Testis (tissue), 3 donors: ENCODE data around the gene ABO. TPM values are rescaled to one million over a fixed set of nuclear protein-coding genes. Genes with fewer than 3 reads are reported as not detected.
A peak's percentile ranks its signal among the peaks of the same experiment; 100 is the strongest.
"Not testable (repeated sequence)": the region's sequence is repeated elsewhere in the genome, so short reads cannot be mapped to it uniquely, and the experiment has no call there.

Source experiments
- DNase-seq: peaks from one replicate; pipeline ENCODE4 v3.0.0-alpha.2; 2019
- H3K27ac ChIP-seq, 2 donors: fragments of 200-600 bp; sonication (generic); one replicate each; pipeline ENCODE4 v1.5.1; 2019
- H3K27me3 ChIP-seq: fragments of 200-600 bp; sonication (generic); one replicate; pipeline ENCODE4 v1.5.1; 2019
- H3K36me3 ChIP-seq: fragments of 200-600 bp; sonication (generic); one replicate; pipeline ENCODE4 v1.5.1; 2017; ENCODE audit warnings: low read depth; ENCODE audit errors: missing control alignments
- H3K4me1 ChIP-seq: fragments of 200-600 bp; sonication (generic); one replicate; pipeline ENCODE4 v1.5.1; 2019
- H3K4me3 ChIP-seq, 2 donors: fragments of 200-600 bp; sonication (generic); one replicate each; pipeline ENCODE4 v1.5.1; 2017 to 2019
- H3K9me3 ChIP-seq: fragments of 200-600 bp; sonication (generic); one replicate; pipeline ENCODE4 v1.5.1; 2017
- CTCF ChIP-seq, 3 experiments: fragments of 450-650 bp in 2 of 3; fragments of 200-600 bp in 1 of 3; sonication (generic) in 1 of 3; IDR thresholded peaks; one replicate each; pipeline ENCODE4 v1.5.1; 2016 to 2019; ENCODE audit warnings: antibody characterized with exemption in 3 of 3, mild to moderate bottlenecking in 2 of 3, moderate library complexity in 1 of 3
- POLR2A ChIP-seq: fragments of 450-650 bp; IDR thresholded peaks from one replicate; pipeline ENCODE4 v1.6.1; 2017; ENCODE audit warnings: antibody characterized with exemption, mild to moderate bottlenecking, moderate library complexity
- WGBS, 2 donors: methylation state at CpG; one replicate each; pipeline ENCODE4 v1.1.5; 2018; 5-methylcytosine and 5-hydroxymethylcytosine counted together
- intact Hi-C: fragments of 100-400 bp; cut with DNase I; formaldehyde crosslinking; loops from one replicate; pipeline ENCODE4 v1.15.1; 2023; ENCODE audit warnings: low total_unique reads
- polyA plus RNA-seq: library from polyadenylated mRNA; stranded (reverse); fragments of 350-450 nt; fragmentation: Illumina TruSeq; extraction: RNeasy Lipid Tissue Mini Kit (QIAGEN cat#74804); gene quantifications from one replicate; pipeline ENCODE4 v1.2.3, GENCODE V29; 2014; ENCODE audit warnings: low read depth, low replicate concordance; ENCODE audit not compliant: insufficient read depth
- total RNA-seq, 2 donors: library from RNA; depleted of rRNA; stranded (reverse); fragments of >200 nt; gene quantifications; one replicate each; pipeline ENCODE4 v1.2.3, GENCODE V29; 2016

ABO gene
- total and polyA plus RNA-seq, 3 donors from 2014 or later, result 10.4 to 31.1 (median 25.6) TPM

- Histone ChIP-seq H3K9me3 (no peaks in the 10 kb centered on the region), H3K4me1 (no peaks in the 10 kb centered on the region), H3K27ac (no peak overlapping the region), H3K36me3 (no peaks in the 10 kb centered on the region), H3K27me3 (no peaks in the 10 kb centered on the region), H3K4me3 (no peak overlapping the region)
- intact Hi-C loops, result no loop called here
- DNase-seq, result peak; percentile 3
- TF ChIP-seq CTCF (IDR thresholded peaks at IDR 0.05) (no peak), POLR2A (no peak)
- WGBS, 2 donors, result 79 to 84% methylated on average over 11 to 12 of the region's 12 CpGs
Observed at GRCh38 chr9:133221177-133221809, 53.7 kb downstream of the ABO start.

- H3K27ac ChIP-seq, H3K36me3 ChIP-seq, H3K4me1 ChIP-seq, H3K27me3 ChIP-seq, H3K4me3 ChIP-seq, H3K9me3 ChIP-seq, intact Hi-C loops: not testable (repeated sequence)
- 79 to 80% methylated on average over 18 to 19 of the region's 19 CpGs for WGBS, 2 donors
- DNase-seq, result peak; percentile 2
Observed at GRCh38 chr9:133218049-133218975, 56.7 kb downstream of the ABO start.

- peak; percentile 11 for DNase-seq
- H3K27me3 ChIP-seq, intact Hi-C loops, H3K4me1 ChIP-seq, H3K27ac ChIP-seq, H3K36me3 ChIP-seq, H3K9me3 ChIP-seq, H3K4me3 ChIP-seq: not testable (repeated sequence)
- 77 to 80% methylated on average over 10 to 12 of the region's 12 CpGs for WGBS, 2 donors
Observed at GRCh38 chr9:133217333-133217988, 57.5 kb downstream of the ABO start.

GRCh38 chr9:133214276-133214675 is 60.7 kb downstream of the ABO start:
- H3K4me1 ChIP-seq, H3K27me3 ChIP-seq, H3K9me3 ChIP-seq, H3K36me3 ChIP-seq, H3K4me3 ChIP-seq, intact Hi-C loops, H3K27ac ChIP-seq: not testable (repeated sequence)
- DNase-seq, result peak; percentile 4
- 25 to 53% methylated on average over 4 of the region's 4 CpGs for WGBS, 2 donors

- H3K4me3 ChIP-seq, result no peak overlapping the region
- no peaks in the 10 kb centered on the region for H3K9me3 ChIP-seq
- DNase-seq, result peak; percentile 4
- intact Hi-C loops, result no loop called here
- H3K27ac ChIP-seq, result no peak overlapping the region
- H3K36me3 ChIP-seq, result no peaks in the 10 kb centered on the region
- H3K4me1 ChIP-seq, result no peaks in the 10 kb centered on the region
- 96 to 97% methylated on average over 7 of the region's 7 CpGs for WGBS, 2 donors
- H3K27me3 ChIP-seq, result no peaks in the 10 kb centered on the region
- TF ChIP-seq POLR2A, result no peak
- no peak for TF ChIP-seq CTCF (IDR thresholded peaks at IDR 0.05)
Observed at GRCh38 chr9:133210609-133211008, 64.4 kb downstream of the ABO start.

GRCh38 chr9:133210202-133210532 is 64.8 kb downstream of the ABO start:
- Histone ChIP-seq H3K27me3 (no peaks in the 10 kb centered on the region), H3K27ac (no peak overlapping the region), H3K36me3 (no peaks in the 10 kb centered on the region), H3K9me3 (no peaks in the 10 kb centered on the region), H3K4me1 (no peaks in the 10 kb centered on the region), H3K4me3 (no peak overlapping the region)
- no peak for DNase-seq
- TF ChIP-seq CTCF (IDR thresholded peaks at IDR 0.05), result no peak
- TF ChIP-seq POLR2A, result no peak
- WGBS, 2 donors, result 65 to 71% methylated on average over 6 to 7 of the region's 7 CpGs
- intact Hi-C loops, result no loop called here

GRCh38 chr9:133209327-133210201 is 65.4 kb downstream of the ABO start:
- H3K27ac ChIP-seq, H3K9me3 ChIP-seq, H3K36me3 ChIP-seq, H3K4me1 ChIP-seq, H3K4me3 ChIP-seq, H3K27me3 ChIP-seq, intact Hi-C loops: not testable (repeated sequence)
- 76 to 77% methylated on average over 26 to 28 of the region's 29 CpGs for WGBS, 2 donors
- peak; percentile 33 for DNase-seq

- DNase-seq, result peak; percentile 13
- H3K27me3 ChIP-seq, H3K9me3 ChIP-seq, H3K36me3 ChIP-seq, intact Hi-C loops, H3K4me1 ChIP-seq, H3K27ac ChIP-seq, H3K4me3 ChIP-seq: not testable (repeated sequence)
- 48% methylated on average over 7 of the region's 18 CpGs; no CpG with 5 or more reads in 1 of the 2 donors for WGBS, 2 donors
Observed at GRCh38 chr9:133208880-133209300, 66.1 kb downstream of the ABO start, which contains the start of gene OBP2B. Gene OBP2B, minus strand, starts transcription at chr9:133209250. Its CDS starts 51 bp downstream, at chr9:133209199.
